GM19395 (cell line): ENCODE measurements around the gene BMP4.

Experiments used
- ATAC-seq: cut with Tn5 transposase; IDR thresholded peaks from one replicate; pipeline ENCODE4 v1.9.1; 2021; ENCODE audit warnings: mild to moderate bottlenecking, moderate library complexity; ENCODE audit not compliant: unreplicated experiment

Gene BMP4

GRCh38 chr14:53946404-53947093 is 10.1 kb downstream of the BMP4 start:
- ATAC-seq, result no peak

GRCh38 chr14:53946071-53946403 is 10.6 kb downstream of the BMP4 start:
- ATAC-seq, result no peak

GRCh38 chr14:53943751-53944083 is 12.9 kb downstream of the BMP4 start:
- ATAC-seq, result no peak

GRCh38 chr14:53942970-53943750 is 13.5 kb downstream of the BMP4 start:
- ATAC-seq, result no peak

GRCh38 chr14:53938136-53938837 is 18.3 kb downstream of the BMP4 start:
- ATAC-seq, result no peak

- ATAC-seq, result no peak
These were observed 21.7 kb downstream of the BMP4 start for GRCh38 chr14:53934778-53935414.

GRCh38 chr14:53932966-53933365 is 23.7 kb downstream of the BMP4 start:
- ATAC-seq, result no peak

- no peak for ATAC-seq
These were observed 26.5 kb downstream of the BMP4 start for GRCh38 chr14:53929871-53930715.

GRCh38 chr14:53927171-53927570 is 29.5 kb downstream of the BMP4 start:
- no peak for ATAC-seq

- no peak for ATAC-seq
These were observed 31.3 kb downstream of the BMP4 start for GRCh38 chr14:53925201-53925766.

- ATAC-seq, result no peak
These were observed 31.9 kb downstream of the BMP4 start for GRCh38 chr14:53924753-53925152.

- no peak for ATAC-seq
These were observed 35.6 kb downstream of the BMP4 start for GRCh38 chr14:53921027-53921426.

GRCh38 chr14:53916239-53916638 is 40.4 kb downstream of the BMP4 start:
- no peak for ATAC-seq

GRCh38 chr14:53915364-53916014 is 41.1 kb downstream of the BMP4 start:
- no peak for ATAC-seq

GRCh38 chr14:53912021-53912420 is 44.6 kb downstream of the BMP4 start:
- no peak for ATAC-seq

GRCh38 chr14:53908416-53908815 is 48.2 kb downstream of the BMP4 start:
- ATAC-seq, result no peak

GRCh38 chr14:53902307-53902706 is 54.3 kb downstream of the BMP4 start:
- no peak for ATAC-seq

- ATAC-seq, result no peak
These were observed 56.1 kb downstream of the BMP4 start for GRCh38 chr14:53900499-53900898.
